Activated naive CD4-positive, alpha-beta T cell treated with anti-CD3 and anti-CD28 coated beads, Interleukin-2, amount 50 U/mL, for 24 hours (primary cell): ENCODE measurements around the gene TTC28.
"Not testable (repeated sequence)": the region's sequence is repeated elsewhere in the genome, so short reads cannot be mapped to it uniquely, and the experiment has no call there.

Experiments
- H3K27ac Mint-ChIP-seq: one replicate; pipeline ENCODE4 v1.8.0; 2021; ENCODE audit warnings: mild to moderate bottlenecking, mixed read lengths
- H3K27me3 Mint-ChIP-seq: one replicate; pipeline ENCODE4 v1.8.0; 2021; ENCODE audit warnings: mixed read lengths
- H3K36me3 Mint-ChIP-seq: one replicate; pipeline ENCODE4 v1.8.0; 2021; ENCODE audit warnings: mixed read lengths
- H3K4me1 Mint-ChIP-seq: one replicate; pipeline ENCODE4 v1.8.0; 2021; ENCODE audit warnings: mixed read lengths
- H3K4me3 Mint-ChIP-seq: one replicate; pipeline ENCODE4 v1.8.0; 2021; ENCODE audit warnings: mild to moderate bottlenecking, mixed read lengths
- H3K9me3 Mint-ChIP-seq: one replicate; pipeline ENCODE4 v1.8.0; 2021; ENCODE audit warnings: mixed read lengths

TTC28 gene

DNA sequence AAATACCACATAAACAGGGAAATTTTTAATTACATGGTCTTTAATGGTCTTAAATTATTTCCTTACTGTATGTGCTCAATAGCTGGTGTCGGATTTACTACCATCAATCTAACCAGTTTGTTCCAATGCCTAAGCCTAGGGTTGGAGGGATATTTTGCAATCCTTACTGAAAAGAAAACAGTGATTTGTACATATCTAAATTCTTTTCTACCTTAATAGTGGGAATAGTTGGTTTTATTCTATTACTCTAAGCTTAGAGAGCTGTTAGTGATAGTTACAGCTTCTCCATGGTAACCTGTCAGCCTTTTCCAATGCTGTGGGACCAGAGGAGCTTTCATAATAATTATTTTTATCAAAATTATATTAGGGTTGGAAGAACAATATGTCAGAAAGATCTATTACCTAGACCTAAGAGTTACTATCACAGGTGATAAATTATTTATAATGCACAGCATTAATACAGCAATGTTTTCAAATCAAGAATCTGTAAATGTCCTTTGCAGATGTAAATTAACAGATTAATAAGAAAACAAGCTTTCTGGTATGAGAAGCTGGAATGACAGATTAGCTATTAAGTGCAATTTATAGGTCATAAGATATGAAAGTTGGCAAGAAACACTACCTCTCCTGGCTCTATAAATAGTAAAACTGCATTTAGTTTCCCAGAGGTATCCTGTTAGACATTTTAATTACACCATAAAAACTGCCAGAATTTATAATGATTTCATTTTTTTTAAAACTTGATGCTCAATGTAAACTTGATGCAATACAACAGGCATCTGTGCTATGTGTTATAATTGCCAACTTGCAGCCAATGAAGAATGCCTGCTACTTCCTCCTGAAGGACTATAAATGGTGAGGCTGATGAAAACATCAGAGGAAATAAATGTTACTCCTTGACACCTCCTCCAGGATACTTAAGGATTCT lies 498.6 kb downstream of the TTC28 start:
- Mint-ChIP-seq H3K9me3 (no peaks in the 10 kb centered on the region), H3K36me3 (no peaks in the 10 kb centered on the region), H3K4me3 (no peak overlapping the region), H3K27me3 (peaks cover 2% of the 10 kb centered on the region), H3K27ac (no peak overlapping the region), H3K4me1 (no peaks in the 10 kb centered on the region)

DNA sequence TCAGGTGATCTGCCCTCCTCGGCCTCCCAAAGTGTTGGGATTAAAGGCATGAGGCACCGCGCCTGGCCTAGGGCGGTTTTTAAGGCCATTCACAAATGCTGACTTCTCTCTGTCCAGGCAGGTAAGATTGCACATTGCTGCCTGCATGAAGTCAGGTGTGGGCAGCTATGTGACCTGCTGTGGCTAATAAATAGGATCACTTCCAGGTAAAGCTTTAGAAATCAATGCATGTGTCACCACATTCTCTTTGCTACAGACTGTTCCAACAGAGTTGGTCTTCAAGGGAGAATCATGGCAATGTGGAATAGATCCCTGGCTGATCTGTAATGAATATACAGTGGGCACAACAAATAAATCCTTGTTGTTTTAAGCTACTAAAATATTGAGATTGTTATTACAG lies 500.2 kb downstream of the TTC28 start:
- Mint-ChIP-seq H3K9me3 (no peaks in the 10 kb centered on the region), H3K36me3 (no peaks in the 10 kb centered on the region), H3K27me3 (no peaks in the 10 kb centered on the region), H3K4me1 (no peaks in the 10 kb centered on the region), H3K27ac (no peak overlapping the region), H3K4me3 (no peak overlapping the region)

DNA sequence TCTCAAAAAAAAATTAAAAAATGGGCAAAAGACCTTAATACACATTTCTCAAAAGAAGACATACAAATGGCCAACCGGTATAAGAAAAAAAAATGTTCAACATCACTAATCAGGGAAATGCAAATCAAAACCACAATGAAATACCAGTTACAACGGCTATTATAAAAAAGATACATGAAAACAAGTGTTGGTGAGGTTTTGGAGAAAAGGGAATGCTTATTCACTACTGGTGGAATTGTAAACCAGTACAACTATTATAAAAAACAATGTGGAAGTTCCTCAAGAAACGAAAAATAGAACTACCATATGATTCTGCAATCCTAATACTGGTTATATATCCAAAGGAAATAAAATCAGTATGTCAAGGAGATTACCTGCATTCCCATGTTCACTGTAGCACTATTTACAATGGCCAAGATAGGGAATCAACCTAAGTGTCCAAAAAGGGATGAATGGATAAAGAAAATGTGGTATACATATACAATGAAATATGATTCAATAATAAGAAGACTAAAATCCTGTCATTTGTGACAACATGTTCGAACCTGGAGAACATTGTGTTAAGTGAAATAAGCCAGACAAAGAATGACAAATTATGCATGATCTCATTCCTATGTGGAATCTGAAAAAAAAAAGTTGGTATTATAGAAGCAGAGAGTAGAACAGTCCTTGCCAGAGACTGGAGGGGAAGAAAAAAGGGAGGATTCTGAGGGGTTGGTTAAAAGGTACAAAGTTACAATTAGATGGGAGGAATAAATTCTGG lies 503.7 kb downstream of the TTC28 start:
- Mint-ChIP-seq H3K4me3 (no peak overlapping the region), H3K9me3 (no peaks in the 10 kb centered on the region), H3K27ac (no peak overlapping the region), H3K27me3 (no peaks in the 10 kb centered on the region), H3K4me1 (no peaks in the 10 kb centered on the region), H3K36me3 (no peaks in the 10 kb centered on the region)

DNA sequence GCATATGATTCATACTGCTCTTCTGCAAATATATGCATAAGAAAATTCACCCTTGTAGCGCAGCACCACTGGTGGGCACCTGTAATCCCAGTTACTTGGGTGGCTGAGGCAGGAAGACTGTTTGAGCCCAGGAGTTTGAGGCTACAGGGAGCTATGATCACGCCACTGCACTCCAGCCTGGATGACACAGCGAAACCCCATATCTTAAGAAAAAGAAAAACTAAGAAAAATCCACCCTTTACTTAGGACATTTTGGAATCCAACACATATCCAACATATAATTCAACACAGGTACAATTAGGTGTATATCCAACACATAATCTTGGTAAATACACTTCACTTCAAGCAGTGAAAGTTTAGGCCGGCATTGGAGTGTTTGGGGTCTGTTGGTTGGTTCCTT lies 505.1 kb downstream of the TTC28 start:
- Mint-ChIP-seq H3K4me3 (no peak overlapping the region), H3K27me3 (no peaks in the 10 kb centered on the region), H3K27ac (no peak overlapping the region), H3K36me3 (no peaks in the 10 kb centered on the region), H3K9me3 (no peaks in the 10 kb centered on the region), H3K4me1 (no peaks in the 10 kb centered on the region)

DNA sequence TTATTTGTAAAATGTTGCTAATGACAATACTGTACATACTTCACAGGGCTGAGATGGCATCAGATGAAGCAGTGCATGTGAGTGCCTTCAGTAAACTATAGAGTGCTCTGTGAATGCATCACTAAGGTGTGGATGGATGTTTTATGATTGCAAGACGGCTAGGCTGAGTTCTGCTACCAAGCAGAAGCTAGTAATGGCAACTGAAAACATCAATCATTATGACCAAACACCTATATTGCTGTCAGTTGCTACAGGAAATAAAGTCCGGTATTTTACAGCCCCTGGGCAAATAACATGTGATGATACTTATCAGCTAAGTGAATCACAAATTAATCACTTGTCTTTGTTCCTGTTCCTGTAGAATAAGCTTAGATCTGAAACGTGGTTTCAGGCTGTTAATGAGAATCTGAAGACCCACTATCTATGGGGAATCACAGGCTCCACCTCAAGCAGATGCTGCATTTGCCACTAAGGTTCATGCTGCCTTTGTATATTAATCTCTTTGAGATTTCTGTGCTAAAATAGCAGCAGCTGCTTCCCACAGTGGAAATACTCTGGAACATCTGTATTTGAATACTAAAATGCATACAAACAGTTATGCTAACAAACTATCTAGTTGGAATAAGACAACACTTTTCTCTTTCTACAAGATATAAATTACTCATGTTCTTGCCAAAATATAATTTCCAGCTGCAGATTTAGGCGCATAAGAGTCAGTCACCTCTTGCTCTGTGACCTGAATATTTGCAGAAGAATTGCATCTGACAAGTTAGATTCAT lies 506.6 kb downstream of the TTC28 start:
- Mint-ChIP-seq H3K9me3 (no peaks in the 10 kb centered on the region), H3K27ac (no peak overlapping the region), H3K4me1 (no peaks in the 10 kb centered on the region), H3K27me3 (no peaks in the 10 kb centered on the region), H3K4me3 (no peak overlapping the region), H3K36me3 (no peaks in the 10 kb centered on the region)

DNA sequence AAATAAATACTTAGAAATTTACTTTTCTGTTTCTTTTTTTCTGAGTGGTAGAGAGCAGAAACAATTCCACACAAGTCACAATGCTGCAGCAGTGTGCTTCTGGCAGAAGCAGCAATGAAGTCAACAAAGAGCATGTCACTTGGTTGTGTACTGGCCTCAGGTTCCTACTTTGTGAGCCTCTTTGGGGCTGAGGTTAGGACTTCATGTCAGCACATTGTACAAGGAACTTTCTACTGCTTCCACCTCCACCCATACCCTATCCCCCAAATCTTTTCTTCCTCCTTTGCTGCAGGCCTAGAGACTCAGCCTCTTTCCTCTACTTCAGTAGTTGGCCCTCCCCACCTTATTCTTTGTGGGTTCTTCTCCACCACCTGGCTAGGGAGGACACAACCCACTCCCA lies 507.9 kb downstream of the TTC28 start:
- Mint-ChIP-seq H3K27me3 (no peaks in the 10 kb centered on the region), H3K9me3 (no peaks in the 10 kb centered on the region), H3K4me1 (no peaks in the 10 kb centered on the region), H3K4me3 (no peak overlapping the region), H3K27ac (no peak overlapping the region), H3K36me3 (peaks cover 2% of the 10 kb centered on the region)

DNA sequence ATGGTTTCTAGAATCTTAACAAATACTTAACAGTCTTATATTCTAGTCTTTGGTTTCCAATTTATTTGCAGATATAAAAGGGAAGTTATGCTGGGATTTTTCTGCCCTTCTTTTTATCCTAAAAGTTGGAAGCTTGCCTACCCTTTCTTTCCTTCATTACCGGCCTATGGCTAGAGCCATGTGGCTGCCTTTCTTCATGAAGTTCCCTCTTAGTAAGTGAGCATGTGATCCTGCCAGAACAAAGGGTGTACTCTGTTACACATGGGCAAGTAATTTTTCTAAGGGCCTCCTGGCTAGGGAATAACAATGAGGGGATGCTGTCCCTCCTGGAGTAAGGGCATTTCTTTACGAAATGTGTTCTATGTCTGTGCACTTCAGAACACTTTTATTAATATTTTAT lies 508.5 kb downstream of the TTC28 start:
- no peaks in the 10 kb centered on the region for H3K4me1 Mint-ChIP-seq
- H3K4me3 Mint-ChIP-seq: no peak overlapping the region
- H3K27ac Mint-ChIP-seq: no peak overlapping the region
- peaks cover 6% of the 10 kb centered on the region for H3K36me3 Mint-ChIP-seq
- no peaks in the 10 kb centered on the region for H3K27me3 Mint-ChIP-seq
- H3K9me3 Mint-ChIP-seq: no peaks in the 10 kb centered on the region

DNA sequence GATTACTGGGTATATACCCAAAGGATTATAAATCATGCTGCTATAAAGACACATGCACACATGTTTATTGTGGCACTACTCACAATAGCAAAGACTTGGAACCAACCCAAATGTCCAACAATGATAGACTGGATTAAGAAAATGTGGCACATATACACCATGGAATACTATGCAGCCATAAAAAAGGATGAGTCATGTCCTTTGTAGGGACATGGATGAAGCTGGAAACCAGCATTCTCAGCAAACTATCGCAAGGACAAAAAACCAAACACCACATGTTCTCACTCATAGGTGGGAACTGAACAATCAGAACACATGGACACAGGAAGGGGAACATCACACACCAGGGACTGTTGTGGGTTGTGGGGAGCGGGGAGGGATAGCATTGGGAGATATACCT lies 510.3 kb downstream of the TTC28 start:
- H3K4me3 Mint-ChIP-seq, H3K36me3 Mint-ChIP-seq, H3K4me1 Mint-ChIP-seq, H3K9me3 Mint-ChIP-seq, H3K27me3 Mint-ChIP-seq, H3K27ac Mint-ChIP-seq: not testable (repeated sequence)

DNA sequence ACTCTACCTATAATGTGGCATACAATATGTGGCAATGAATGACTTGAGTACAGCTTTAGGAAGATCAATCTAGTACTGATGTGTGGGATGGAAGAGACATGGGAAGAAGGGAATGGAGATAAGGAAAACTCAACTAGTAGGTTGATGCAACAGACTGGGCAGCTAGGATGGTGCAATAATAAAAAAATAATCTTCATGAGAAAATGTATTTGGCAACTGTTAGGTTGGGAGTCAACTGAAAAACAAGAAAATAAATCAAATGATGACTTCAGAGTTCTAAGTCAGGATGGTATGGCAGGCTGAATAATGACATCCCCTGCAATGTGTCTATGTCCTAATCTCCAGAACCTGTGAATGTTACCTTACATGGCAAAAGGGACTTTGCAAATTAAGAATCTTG lies 523.8 kb downstream of the TTC28 start:
- Mint-ChIP-seq H3K36me3 (no peaks in the 10 kb centered on the region), H3K4me1 (no peaks in the 10 kb centered on the region), H3K4me3 (no peak overlapping the region), H3K27ac (no peak overlapping the region), H3K27me3 (no peaks in the 10 kb centered on the region), H3K9me3 (no peaks in the 10 kb centered on the region)

DNA sequence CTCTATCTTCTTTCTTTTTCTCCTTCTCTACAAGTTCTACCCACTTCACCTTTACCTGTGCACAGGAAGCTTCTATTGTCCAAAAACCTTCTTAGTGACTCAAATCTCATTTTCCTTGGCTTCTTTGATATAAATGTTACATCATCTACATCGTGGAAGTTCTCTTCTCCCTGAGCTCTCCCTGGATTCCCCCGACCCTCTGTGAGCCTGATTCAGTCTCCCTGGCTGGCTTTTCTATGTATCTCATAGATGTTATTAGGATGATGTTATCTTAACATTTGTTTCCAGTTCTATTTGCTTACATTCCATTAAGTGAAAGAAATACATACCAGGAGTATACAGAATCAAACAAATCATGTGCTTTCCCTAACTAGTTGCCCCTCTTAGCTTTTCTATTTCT lies 524.8 kb downstream of the TTC28 start:
- no peaks in the 10 kb centered on the region for H3K9me3 Mint-ChIP-seq
- no peak overlapping the region for H3K27ac Mint-ChIP-seq
- H3K4me1 Mint-ChIP-seq: no peaks in the 10 kb centered on the region
- H3K4me3 Mint-ChIP-seq: no peak overlapping the region
- no peaks in the 10 kb centered on the region for H3K27me3 Mint-ChIP-seq
- no peaks in the 10 kb centered on the region for H3K36me3 Mint-ChIP-seq

DNA sequence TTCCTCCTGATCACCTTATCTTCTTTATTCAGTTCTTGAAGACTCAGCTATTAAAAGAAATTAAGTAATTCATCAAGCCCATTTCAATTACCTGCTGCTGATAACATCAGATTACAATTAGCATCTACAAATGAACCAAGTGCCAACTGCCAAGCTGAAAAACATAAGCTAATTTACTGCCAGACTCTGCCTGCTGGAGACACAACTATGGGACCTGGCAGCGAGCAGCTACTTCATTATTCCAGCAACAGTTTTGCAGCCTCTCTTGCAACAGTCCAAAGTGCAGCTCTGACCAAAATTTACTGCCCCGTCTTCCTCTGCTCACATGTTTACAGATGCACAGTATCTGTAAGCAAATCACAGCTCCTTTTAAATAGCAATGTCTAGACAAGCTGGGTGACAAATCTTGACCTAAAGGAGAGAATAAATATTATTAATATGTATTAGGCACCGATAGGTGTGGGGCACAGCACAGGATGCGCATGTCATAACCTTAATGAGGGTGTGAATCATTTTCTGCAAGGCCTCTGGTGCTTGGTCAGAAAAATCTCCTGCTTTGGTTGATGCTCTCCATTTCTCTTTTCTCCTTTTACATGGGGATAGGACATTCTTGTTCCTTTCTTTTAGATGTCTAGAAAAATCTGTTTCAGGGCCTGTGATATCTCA lies 528.4 kb downstream of the TTC28 start:
- no peaks in the 10 kb centered on the region for H3K9me3 Mint-ChIP-seq
- H3K4me1 Mint-ChIP-seq: no peaks in the 10 kb centered on the region
- H3K27me3 Mint-ChIP-seq: no peaks in the 10 kb centered on the region
- no peaks in the 10 kb centered on the region for H3K36me3 Mint-ChIP-seq
- H3K27ac Mint-ChIP-seq: no peak overlapping the region
- H3K4me3 Mint-ChIP-seq: no peak overlapping the region

DNA sequence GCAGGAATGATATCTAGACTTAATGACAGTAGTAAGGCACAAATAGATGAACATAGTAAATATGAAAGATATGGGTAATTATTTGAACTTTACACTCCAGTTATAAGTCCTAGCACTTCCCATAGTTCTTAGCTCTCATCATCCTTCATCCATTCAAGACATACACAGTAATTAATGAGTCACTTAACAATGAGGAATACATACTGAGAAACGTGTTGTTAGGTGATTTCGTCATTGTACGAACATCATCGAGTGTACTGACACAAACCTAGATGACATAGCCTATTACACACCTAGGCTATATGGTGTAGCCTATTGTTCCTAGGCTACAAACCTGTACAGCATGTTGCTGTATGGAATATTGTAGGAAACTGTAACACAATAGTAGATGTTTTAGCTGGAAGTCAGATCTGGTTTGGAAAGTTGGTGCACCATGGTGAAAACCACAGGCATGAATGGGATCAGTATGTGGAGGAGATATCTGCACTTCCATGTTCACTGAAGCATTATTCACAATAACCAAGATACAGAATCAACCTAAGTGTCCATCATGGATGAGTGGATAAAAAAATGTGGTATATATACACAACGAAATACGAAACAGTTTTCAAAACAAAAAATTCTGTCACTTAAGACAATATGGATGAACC lies 530.7 kb downstream of the TTC28 start:
- Mint-ChIP-seq H3K27me3 (no peaks in the 10 kb centered on the region), H3K4me1 (no peaks in the 10 kb centered on the region), H3K4me3 (no peak overlapping the region), H3K36me3 (no peaks in the 10 kb centered on the region), H3K27ac (no peak overlapping the region), H3K9me3 (no peaks in the 10 kb centered on the region)

DNA sequence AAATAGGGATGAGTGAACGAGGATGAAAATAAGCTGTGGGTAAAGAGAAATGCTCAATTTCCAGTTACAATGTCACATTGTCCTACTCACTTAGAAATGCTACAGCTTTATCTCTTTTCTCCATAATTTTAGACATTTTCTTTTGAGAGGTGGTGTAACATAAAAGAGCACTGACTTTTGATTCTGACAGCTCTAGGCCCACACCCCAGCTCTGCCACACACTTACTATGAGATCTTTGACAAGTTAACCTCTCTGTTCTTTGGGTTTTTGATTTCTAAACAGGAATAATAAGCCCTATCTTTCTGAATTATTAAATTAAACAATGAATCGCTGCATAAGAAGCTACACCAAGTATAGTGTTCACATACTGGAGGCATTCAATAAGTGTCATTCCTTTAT lies 532.2 kb downstream of the TTC28 start:
- H3K27me3 Mint-ChIP-seq: no peaks in the 10 kb centered on the region

DNA sequence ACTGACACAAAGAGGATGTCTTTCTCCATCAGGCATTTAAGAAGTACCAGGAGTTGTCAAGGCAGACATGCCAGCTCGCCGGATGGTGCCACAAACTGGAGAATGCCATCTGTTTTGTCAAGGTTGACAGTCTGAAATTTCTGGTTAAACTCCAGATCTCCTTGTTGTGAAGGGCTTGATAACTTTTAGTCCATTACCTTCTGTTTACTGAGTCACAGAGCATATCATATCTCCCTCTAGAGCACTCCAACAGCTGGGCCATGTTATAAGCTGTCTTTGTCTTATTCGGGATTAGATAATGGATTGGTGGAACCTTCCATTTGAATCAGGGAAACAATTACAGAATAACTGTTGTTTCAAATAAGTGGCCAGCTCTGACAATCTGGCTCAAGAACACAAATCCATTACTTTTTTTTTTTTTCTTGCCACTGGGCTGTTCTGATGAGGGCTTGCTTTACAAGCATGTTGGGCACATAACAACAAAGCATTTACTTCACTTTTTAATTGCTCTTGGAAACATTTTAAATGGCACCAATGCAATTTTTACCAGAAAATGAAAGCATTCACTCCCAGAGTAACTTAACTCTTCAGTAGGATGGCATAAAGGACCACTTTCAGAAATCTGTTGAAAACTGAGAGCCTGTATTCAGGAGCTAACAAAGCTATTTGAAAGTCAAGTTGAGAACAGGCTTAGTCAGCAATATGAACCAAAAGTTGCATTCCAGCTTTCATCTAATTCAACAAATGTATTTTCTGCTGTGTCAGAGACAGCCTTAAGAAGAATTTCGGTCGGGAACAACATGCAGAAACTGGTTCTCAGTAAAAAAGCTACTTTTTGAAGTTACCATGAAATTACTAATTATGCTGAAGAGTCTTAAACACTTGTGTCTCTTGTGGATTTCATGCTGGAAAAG lies 533.0 kb downstream of the TTC28 start:
- no peaks in the 10 kb centered on the region for H3K36me3 Mint-ChIP-seq
- H3K4me3 Mint-ChIP-seq: no peak overlapping the region
- H3K4me1 Mint-ChIP-seq: no peaks in the 10 kb centered on the region
- H3K27ac Mint-ChIP-seq: no peak overlapping the region
- no peaks in the 10 kb centered on the region for H3K9me3 Mint-ChIP-seq
- no peaks in the 10 kb centered on the region for H3K27me3 Mint-ChIP-seq

More for the DNA sequence above, 532.2 kb downstream of the TTC28 start:
- H3K27ac Mint-ChIP-seq: no peak overlapping the region
- H3K36me3 Mint-ChIP-seq: no peaks in the 10 kb centered on the region
- H3K4me3 Mint-ChIP-seq: no peak overlapping the region
- H3K9me3 Mint-ChIP-seq: no peaks in the 10 kb centered on the region
- H3K4me1 Mint-ChIP-seq: no peaks in the 10 kb centered on the region
